AG04450 (cell line): ENCODE data around the gene TSPAN14. TPM values are rescaled to one million over a fixed set of nuclear protein-coding genes. Genes with fewer than 3 reads are reported as not detected.

Experiments used
- CTCF ChIA-PET: fragments of 300-600, 350-600 bp; formaldehyde crosslinking; extraction: SDS; loops from one replicate; lab custom pipeline; 2022; ENCODE audit warnings: antibody characterized with exemption, inconsistent platforms; lab: Charles Lee
- POLR2A ChIA-PET: fragments of 350-600 bp; formaldehyde crosslinking; extraction: SDS; loops from one replicate; lab custom pipeline; 2021; ENCODE audit warnings: antibody characterized with exemption, inconsistent platforms; lab: Yijun Ruan, JAX
- DNase-seq: peaks from one replicate; pipeline ENCODE4 v3.0.0-alpha.2; 2011; ENCODE audit warnings: low read depth, low spot score
- H3K27ac ChIP-seq: one replicate; pipeline ENCODE4 v1.5.1; 2012; ENCODE audit warnings: low read depth, low read length, control low read depth
- H3K27me3 ChIP-seq: one replicate; pipeline ENCODE4 v1.6.0; 2012; ENCODE audit warnings: low read length; ENCODE audit not compliant: control insufficient read depth, insufficient read depth
- H3K4me3 ChIP-seq: 2 replicates; pipeline ENCODE4 v1.5.1; 2011; ENCODE audit warnings: mild to moderate bottlenecking, low read depth, low read length, control low read depth
- H3K9me3 ChIP-seq: 2 replicates; pipeline ENCODE4 v1.5.1; 2012; ENCODE audit warnings: low read length; ENCODE audit not compliant: control insufficient read depth, insufficient read depth
- CTCF ChIP-seq: IDR thresholded peaks from 2 replicates; pipeline ENCODE4 v1.5.1; 2011; ENCODE audit warnings: low read depth, low read length, control low read depth, inconsistent platforms
- polyA plus RNA-seq: library from polyadenylated mRNA; depleted of rRNA; stranded (reverse); fragments of >200 nt; gene quantifications from 2 replicates; pipeline ENCODE4 v1.2.3, GENCODE V29; 2011

TSPAN14 gene
- polyA plus RNA-seq, 1 experiment, result 27.3 TPM

GRCh38 chr10:80464557-80465450 is 10.7 kb downstream of the TSPAN14 start:
- H3K27me3 ChIP-seq, result no peaks in the 10 kb centered on the region
- DNase-seq, result no peak
- TF ChIP-seq CTCF, result no peak
- 0 out of 2 replicates have a peak overlapping the region, but pooled peaks have one; percentile 13 for H3K4me3 ChIP-seq
- POLR2A ChIA-PET, result interaction anchor here (0.7 kb wide), 1 partner anchor 62 kb away, joined by 6 read pairs; no protein-coding TSS in a partner anchor
- H3K9me3 ChIP-seq, result no peaks in the 10 kb centered on the region
- peak overlapping the region; percentile 82 for H3K27ac ChIP-seq
- CTCF ChIA-PET, result interaction anchor here (0.6 to 8.7 kb wide), 3 partner anchors 9 to 40 kb away, joined by 3 to 90 read pairs (median 3); no protein-coding TSS in a partner anchor

- no peaks in the 10 kb centered on the region for H3K27me3 ChIP-seq
- no peak for DNase-seq
- ChIA-PET CTCF (interaction anchor here (8.7 kb wide), 1 partner anchor 40 kb away, joined by 90 read pairs; no protein-coding TSS in a partner anchor), POLR2A (interaction anchor here (0.6 kb wide), 1 partner anchor 11 kb away, joined by 5 read pairs; no protein-coding TSS in a partner anchor)
- no peaks in the 10 kb centered on the region for H3K9me3 ChIP-seq
- peak overlapping the region; percentile 82 for H3K27ac ChIP-seq
- no peak for TF ChIP-seq CTCF
- H3K4me3 ChIP-seq, result no peak overlapping the region
Observed at GRCh38 chr10:80465451-80465835, 11.3 kb downstream of the TSPAN14 start.

- Histone ChIP-seq H3K4me3 (no peak overlapping the region), H3K9me3 (no peaks in the 10 kb centered on the region), H3K27me3 (no peaks in the 10 kb centered on the region), H3K27ac (peak overlapping the region; percentile 82)
- CTCF ChIA-PET, result interaction anchor here (1.2 to 8.7 kb wide), 3 partner anchors 21 to 39 kb away, joined by 3 to 90 read pairs (median 4); no protein-coding TSS in a partner anchor
- POLR2A ChIA-PET, result interaction anchor here (0.6 kb wide), 1 partner anchor 10 kb away, joined by 5 read pairs; no protein-coding TSS in a partner anchor
- no peak for DNase-seq
- no peak for TF ChIP-seq CTCF
Observed at GRCh38 chr10:80465839-80466590, 11.9 kb downstream of the TSPAN14 start.

- Histone ChIP-seq H3K27me3 (no peaks in the 10 kb centered on the region), H3K27ac (no peak overlapping the region), H3K4me3 (no peak overlapping the region), H3K9me3 (no peaks in the 10 kb centered on the region)
- TF ChIP-seq CTCF, result no peak
- ChIA-PET CTCF (interaction anchor here (1.2 to 8.7 kb wide), 4 partner anchors 22 to 39 kb away, joined by 3 to 90 read pairs (median 7); no protein-coding TSS in a partner anchor), POLR2A (no interaction called here)
- no peak for DNase-seq
Observed at GRCh38 chr10:80466724-80467326, 12.7 kb downstream of the TSPAN14 start.
